Measurements from ENCODE around the gene CNFN.
"Not testable (repeated sequence)": the region's sequence is repeated elsewhere in the genome, so short reads cannot be mapped to it uniquely, and the experiment has no call there.

CNFN gene

GRCh38 chr19:42348211-42348610 is 41.9 kb downstream of the CNFN start:
- DNase-seq: no peak

- no peak for DNase-seq
These were observed 44.8 kb downstream of the CNFN start for GRCh38 chr19:42345191-42345812.

GRCh38 chr19:42344336-42344893 is 45.7 kb downstream of the CNFN start:
- DNase-seq: no peak

- DNase-seq: no peak
These were observed 46.6 kb downstream of the CNFN start for GRCh38 chr19:42343344-42344110.

- not testable (repeated sequence) for DNase-seq
These were observed 50.2 kb downstream of the CNFN start for GRCh38 chr19:42339922-42340321.

GRCh38 chr19:42339126-42339860 is 50.8 kb downstream of the CNFN start:
- DNase-seq: not testable (repeated sequence)
